GM12878 (cell line): Measurements from ENCODE around the gene RABL2B.

Source experiments
- BRCA1 ChIP-seq: IDR thresholded peaks from 2 replicates; pipeline ENCODE4 v1.6.1; 2011; ENCODE audit warnings: low read depth, low read length, improper control_type of control experiment
- JUNB ChIP-seq: IDR thresholded peaks from 2 replicates; pipeline ENCODE4 v1.6.1; 2016; ENCODE audit warnings: antibody characterized with exemption, mild to moderate bottlenecking
- POLR2A ChIP-seq: IDR thresholded peaks from 2 replicates; pipeline ENCODE4 v1.6.1; 2011; ENCODE audit warnings: low read depth, mild to moderate bottlenecking, low read length
- TBL1XR1 ChIP-seq: IDR thresholded peaks from 2 replicates; pipeline ENCODE4 v1.6.1; 2012; ENCODE audit warnings: low read depth, low read length, improper control_type of control experiment
- TF ChIP-seq, protein P1 (sequence below), 3 experiments: IDR thresholded peaks in 2 of 3; conservative IDR thresholded peaks in 1 of 3; 2 replicates each; pipeline ENCODE4 v1.5.1; 2011; ENCODE audit warnings: low read depth in 3 of 3, low read length in 3 of 3, mild to moderate bottlenecking in 3 of 3, control low read depth in 2 of 3, moderate library complexity in 2 of 3, inconsistent platforms in 1 of 3, mixed read lengths in 1 of 3; ENCODE audit not compliant: control insufficient read depth in 2 of 3, insufficient read depth in 1 of 3; ENCODE audit errors: extremely low read depth in 1 of 3
- TF ChIP-seq, protein P2 (sequence below): IDR thresholded peaks from 2 replicates; pipeline ENCODE4 v1.6.1; 2012; ENCODE audit warnings: mild to moderate bottlenecking, low read depth, low read length

DNA sequence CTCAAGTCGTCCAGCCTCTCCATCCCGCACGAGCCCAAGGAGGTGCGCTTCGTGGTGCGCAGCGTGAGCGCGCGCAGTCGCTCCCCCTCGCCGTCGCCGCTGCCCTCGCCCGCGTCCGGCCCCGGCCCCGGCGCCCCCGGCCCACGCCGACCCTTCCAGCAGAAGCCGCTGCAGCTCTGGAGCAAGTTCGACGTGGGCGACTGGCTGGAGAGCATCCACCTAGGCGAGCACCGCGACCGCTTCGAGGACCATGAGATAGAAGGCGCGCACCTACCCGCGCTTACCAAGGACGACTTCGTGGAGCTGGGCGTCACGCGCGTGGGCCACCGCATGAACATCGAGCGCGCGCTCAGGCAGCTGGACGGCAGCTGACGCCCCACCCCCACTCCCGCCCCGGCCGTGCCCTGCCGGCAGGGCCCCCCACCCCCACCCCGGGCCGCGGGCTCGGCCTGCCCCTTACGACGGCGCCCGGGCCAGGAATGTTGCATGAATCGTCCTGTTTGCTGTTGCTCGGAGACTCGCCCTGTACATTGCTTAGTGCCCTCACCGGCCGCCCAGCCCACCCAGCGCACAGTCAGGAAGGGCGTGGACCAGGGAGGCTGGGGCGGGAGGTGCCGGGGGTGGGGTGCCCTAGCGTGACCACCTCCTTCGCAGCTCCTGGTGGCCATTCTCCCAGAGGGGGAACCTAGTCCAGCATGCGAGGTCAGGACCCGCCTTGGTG, 52.3 kb downstream of the RABL2B start:
- TF ChIP-seq, protein P1, sequence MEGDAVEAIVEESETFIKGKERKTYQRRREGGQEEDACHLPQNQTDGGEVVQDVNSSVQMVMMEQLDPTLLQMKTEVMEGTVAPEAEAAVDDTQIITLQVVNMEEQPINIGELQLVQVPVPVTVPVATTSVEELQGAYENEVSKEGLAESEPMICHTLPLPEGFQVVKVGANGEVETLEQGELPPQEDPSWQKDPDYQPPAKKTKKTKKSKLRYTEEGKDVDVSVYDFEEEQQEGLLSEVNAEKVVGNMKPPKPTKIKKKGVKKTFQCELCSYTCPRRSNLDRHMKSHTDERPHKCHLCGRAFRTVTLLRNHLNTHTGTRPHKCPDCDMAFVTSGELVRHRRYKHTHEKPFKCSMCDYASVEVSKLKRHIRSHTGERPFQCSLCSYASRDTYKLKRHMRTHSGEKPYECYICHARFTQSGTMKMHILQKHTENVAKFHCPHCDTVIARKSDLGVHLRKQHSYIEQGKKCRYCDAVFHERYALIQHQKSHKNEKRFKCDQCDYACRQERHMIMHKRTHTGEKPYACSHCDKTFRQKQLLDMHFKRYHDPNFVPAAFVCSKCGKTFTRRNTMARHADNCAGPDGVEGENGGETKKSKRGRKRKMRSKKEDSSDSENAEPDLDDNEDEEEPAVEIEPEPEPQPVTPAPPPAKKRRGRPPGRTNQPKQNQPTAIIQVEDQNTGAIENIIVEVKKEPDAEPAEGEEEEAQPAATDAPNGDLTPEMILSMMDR (IDR thresholded peaks at IDR 0.05 in 2 of 3, conservative IDR thresholded peaks at IDR 0.05 in 1 of 3; ENCODE audit: control insufficient read depth in 2 of 3, extremely low read depth in 1 of 3, insufficient read depth in 1 of 3, low read depth in 3 of 3, low read length in 3 of 3), result no peak
- TF ChIP-seq JUNB, result no peak
- TF ChIP-seq TBL1XR1, result no peak
- TF ChIP-seq POLR2A, result no peak
- TF ChIP-seq, protein P2, sequence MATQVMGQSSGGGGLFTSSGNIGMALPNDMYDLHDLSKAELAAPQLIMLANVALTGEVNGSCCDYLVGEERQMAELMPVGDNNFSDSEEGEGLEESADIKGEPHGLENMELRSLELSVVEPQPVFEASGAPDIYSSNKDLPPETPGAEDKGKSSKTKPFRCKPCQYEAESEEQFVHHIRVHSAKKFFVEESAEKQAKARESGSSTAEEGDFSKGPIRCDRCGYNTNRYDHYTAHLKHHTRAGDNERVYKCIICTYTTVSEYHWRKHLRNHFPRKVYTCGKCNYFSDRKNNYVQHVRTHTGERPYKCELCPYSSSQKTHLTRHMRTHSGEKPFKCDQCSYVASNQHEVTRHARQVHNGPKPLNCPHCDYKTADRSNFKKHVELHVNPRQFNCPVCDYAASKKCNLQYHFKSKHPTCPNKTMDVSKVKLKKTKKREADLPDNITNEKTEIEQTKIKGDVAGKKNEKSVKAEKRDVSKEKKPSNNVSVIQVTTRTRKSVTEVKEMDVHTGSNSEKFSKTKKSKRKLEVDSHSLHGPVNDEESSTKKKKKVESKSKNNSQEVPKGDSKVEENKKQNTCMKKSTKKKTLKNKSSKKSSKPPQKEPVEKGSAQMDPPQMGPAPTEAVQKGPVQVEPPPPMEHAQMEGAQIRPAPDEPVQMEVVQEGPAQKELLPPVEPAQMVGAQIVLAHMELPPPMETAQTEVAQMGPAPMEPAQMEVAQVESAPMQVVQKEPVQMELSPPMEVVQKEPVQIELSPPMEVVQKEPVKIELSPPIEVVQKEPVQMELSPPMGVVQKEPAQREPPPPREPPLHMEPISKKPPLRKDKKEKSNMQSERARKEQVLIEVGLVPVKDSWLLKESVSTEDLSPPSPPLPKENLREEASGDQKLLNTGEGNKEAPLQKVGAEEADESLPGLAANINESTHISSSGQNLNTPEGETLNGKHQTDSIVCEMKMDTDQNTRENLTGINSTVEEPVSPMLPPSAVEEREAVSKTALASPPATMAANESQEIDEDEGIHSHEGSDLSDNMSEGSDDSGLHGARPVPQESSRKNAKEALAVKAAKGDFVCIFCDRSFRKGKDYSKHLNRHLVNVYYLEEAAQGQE, result no peak
- TF ChIP-seq BRCA1, result no peak
